Small intestine (tissue), 7 donors: ENCODE data around the gene CYBRD1. TPM values are rescaled to one million over a fixed set of nuclear protein-coding genes. Genes with fewer than 3 reads are reported as not detected.

ENCODE experiments used
- DNase-seq, 2 donors: peaks; one replicate each; pipeline versions ENCODE4 v3.0.0 to v3.0.0-alpha.2; 2013
- FAIRE-seq: peaks from 2 replicates; lab custom pipeline; 2012; peaks lifted over from hg19 to GRCh38; lab: Jason Lieb, UNC
- H3K27ac ChIP-seq, 3 donors: one replicate each; pipeline ENCODE4 v1.5.1; 2013; ENCODE audit warnings: low read length in 2 of 3, mild to moderate bottlenecking in 2 of 3, control low read depth in 1 of 3, inconsistent platforms in 1 of 3, low read depth in 1 of 3, moderate library complexity in 1 of 3
- H3K27me3 ChIP-seq, 3 donors: one replicate each; pipeline ENCODE4 v1.6.1; 2013; ENCODE audit warnings: low read length in 3 of 3, inconsistent platforms in 1 of 3; ENCODE audit not compliant: control insufficient read depth in 3 of 3, insufficient read depth in 3 of 3
- H3K36me3 ChIP-seq, 3 donors: one replicate each; pipeline ENCODE4 v1.6.1; 2013; ENCODE audit warnings: low read length in 3 of 3, inconsistent platforms in 1 of 3, low read depth in 1 of 3, mild to moderate bottlenecking in 1 of 3, moderate library complexity in 1 of 3; ENCODE audit not compliant: control insufficient read depth in 3 of 3, insufficient read depth in 2 of 3
- H3K4me1 ChIP-seq, 3 donors: one replicate each; pipeline ENCODE4 v1.6.1; 2013; ENCODE audit warnings: low read length in 2 of 3, inconsistent platforms in 1 of 3, low read depth in 1 of 3, mild to moderate bottlenecking in 1 of 3, moderate library complexity in 1 of 3; ENCODE audit not compliant: control insufficient read depth in 3 of 3, insufficient read depth in 2 of 3
- H3K4me3 ChIP-seq, 3 donors: one replicate each; pipeline ENCODE4 v1.5.1; 2013; ENCODE audit warnings: low read length in 3 of 3, control low read depth in 1 of 3, inconsistent platforms in 1 of 3, low read depth in 1 of 3, mild to moderate bottlenecking in 1 of 3, moderate library complexity in 1 of 3
- H3K9me3 ChIP-seq, 2 donors: one replicate each; pipeline ENCODE4 v1.6.1; 2013; ENCODE audit warnings: low read depth in 1 of 2, low read length in 1 of 2; ENCODE audit not compliant: control insufficient read depth in 2 of 2, insufficient read depth in 1 of 2
- WGBS, 3 donors: extraction: QIAGEN DNeasy Blood & Tissue Kit; methylation state at CpG; one replicate each; pipeline ENCODE4 v1.1.7; 2013; 5-methylcytosine and 5-hydroxymethylcytosine counted together
- polyA plus RNA-seq, 4 donors: library from polyadenylated mRNA; stranded (reverse) in 3 of 4; unstranded in 1 of 4; fragments of 200-250 nt in 3 of 4; fragments of 120-200 nt in 1 of 4; gene quantifications; one replicate each; pipeline versions ENCODE4 v1.2.1 to v1.2.3, GENCODE V29; 2013
- donor health status: healthy with polysubstance abuse.
- donor health status: control.
- donor health status: control.
- donor health status: Bipolar disorder and iron deficiency.
- donor health status: healthy.

CYBRD1 gene
- polyA plus RNA-seq, 4 donors = 12.4 to 305 (median 182) TPM

GRCh38 chr2:171598713-171599319 lies 76.5 kb downstream of the CYBRD1 start:
- Histone ChIP-seq H3K27ac (no peak overlapping the region), H3K9me3 (no peaks in the 10 kb centered on the region), H3K36me3 (no peaks in the 10 kb centered on the region), H3K4me3 (no peak overlapping the region), H3K4me1 (no peaks in the 10 kb centered on the region), H3K27me3 (peaks cover 0 to 9% (median 0%) of the 10 kb centered on the region in 3 donors)
- DNase-seq = peak; percentile 56 to 76
- no peak for FAIRE-seq
- 5 to 16% (median 10%) methylated on average over 7 of the region's 7 CpGs for WGBS, 3 donors

GRCh38 chr2:171600126-171600525 lies 77.9 kb downstream of the CYBRD1 start:
- Histone ChIP-seq H3K4me1 (no peaks in the 10 kb centered on the region), H3K9me3 (no peaks in the 10 kb centered on the region), H3K36me3 (no peaks in the 10 kb centered on the region), H3K27me3 (peaks cover 0 to 9% (median 0%) of the 10 kb centered on the region in 3 donors), H3K4me3 (no peak overlapping the region), H3K27ac (no peak overlapping the region)
- DNase-seq = no peak
- FAIRE-seq = no peak

GRCh38 chr2:171602352-171602751 lies 80.1 kb downstream of the CYBRD1 start:
- WGBS, 3 donors = 66 to 72% (median 68%) methylated on average over 5 of the region's 5 CpGs
- no peak for DNase-seq
- FAIRE-seq = no peak
- Histone ChIP-seq H3K9me3 (no peaks in the 10 kb centered on the region), H3K4me3 (no peak overlapping the region), H3K4me1 (no peaks in the 10 kb centered on the region), H3K27me3 (peaks cover 0 to 9% (median 0%) of the 10 kb centered on the region in 3 donors), H3K27ac (no peak overlapping the region), H3K36me3 (no peaks in the 10 kb centered on the region)

Other genes starting within 250 kb of the CYBRD1 start
- 10 to 100 TPM in 1 of 4 donors, 1 to 10 TPM in 3; 2.2 to 14.5 (median 7.4) TPM for gene METTL8, start 88.5 kb upstream of the CYBRD1 start, polyA plus RNA-seq
- gene DCAF17, start 88.2 kb upstream of the CYBRD1 start, polyA plus RNA-seq = 10 to 100 TPM in 1 of 4 donors, 1 to 10 TPM in 3; 3.5 to 19.3 (median 5.7) TPM
- gene DYNC1I2, start 165.0 kb downstream of the CYBRD1 start, polyA plus RNA-seq = 100 to 1,000 TPM in 2 of 4 donors, 10 to 100 TPM in 2; 76.4 to 137 (median 101) TPM